ENCODE data around the gene POLD1. TPM values are rescaled to one million over a fixed set of nuclear protein-coding genes. Genes with fewer than 3 reads are reported as not detected.

Gene POLD1
- total and polyA plus RNA-seq, 5 experiments from 2014 or later: 26.0 to 40.8 (median 34.4) TPM

DNA sequence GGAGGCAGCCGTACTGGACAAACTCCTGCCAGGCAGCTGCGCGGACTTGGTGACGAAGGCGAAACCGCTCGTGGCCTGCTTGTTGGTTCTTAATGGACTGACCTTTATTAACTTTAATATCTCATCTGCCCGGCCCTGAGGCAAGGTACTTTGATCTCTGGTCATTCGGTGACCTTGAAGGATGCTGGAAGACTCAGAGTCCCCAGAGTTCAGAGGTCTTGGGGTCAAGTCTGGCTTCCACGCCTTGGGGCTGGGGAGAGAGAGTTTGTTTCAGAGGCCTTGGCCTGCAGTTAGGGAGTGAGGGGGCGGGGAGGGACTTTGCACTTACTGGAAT lies 82.5 kb downstream of the POLD1 start:
- no peaks in the 10 kb centered on the region for H3K36me3 Mint-ChIP-seq
- H3K27ac Mint-ChIP-seq: no peak overlapping the region
- ATAC-seq (no peak), DNase-seq (no peak)
- H3K9me3 Mint-ChIP-seq: no peaks in the 10 kb centered on the region
- H3K4me1 Mint-ChIP-seq: no peaks in the 10 kb centered on the region
- H3K4me3 Mint-ChIP-seq: no peak overlapping the region
- POLR2A ChIA-PET: no interaction called here
- peaks cover 2 to 41% (median 15%) of the 10 kb centered on the region in 5 donors for H3K27me3 Mint-ChIP-seq

GRCh38 chr19:50467566-50467965 lies 83.4 kb downstream of the POLD1 start:
- no peak for ATAC-seq
- POLR2A ChIA-PET: no interaction called here

More at GRCh38 chr19:50467566-50467965, 83.4 kb downstream of the POLD1 start:
- Mint-ChIP-seq H3K27me3 (peaks cover 2 to 35% (median 12%) of the 10 kb centered on the region in 5 donors), H3K27ac (peak overlapping the region in 1 of 10 donors; percentile 55), H3K36me3 (no peaks in the 10 kb centered on the region), H3K9me3 (no peaks in the 10 kb centered on the region), H3K4me3 (no peak overlapping the region), H3K4me1 (no peaks in the 10 kb centered on the region)
- no peak for DNase-seq

Other genes starting within 250 kb of the POLD1 start
- gene IZUMO2, start 221.1 kb upstream of the POLD1 start, total RNA-seq: not detected
- gene IZUMO2, start 221.1 kb upstream of the POLD1 start, polyA plus RNA-seq: not detected
- not detected for gene MYH14, start 180.7 kb upstream of the POLD1 start, total RNA-seq
- gene MYH14, start 180.7 kb upstream of the POLD1 start, polyA plus RNA-seq: not detected
- under 1 TPM; 0.73 to 0.80 TPM for gene KCNC3, start 55.0 kb upstream of the POLD1 start, total RNA-seq
- gene KCNC3, start 55.0 kb upstream of the POLD1 start, polyA plus RNA-seq: not detected
- 1 to 10 TPM; 6.4 to 9.7 TPM for gene NAPSA, start 18.7 kb upstream of the POLD1 start, total RNA-seq
- gene NAPSA, start 18.7 kb upstream of the POLD1 start, polyA plus RNA-seq: 1 to 10 TPM in 2 of 3 donors, under 1 TPM in 1; 0.37 to 2.0 (median 1.3) TPM
- 100 to 1,000 TPM; 106 to 107 TPM for gene NR1H2, start 7.9 kb upstream of the POLD1 start, total RNA-seq
- gene NR1H2, start 7.9 kb upstream of the POLD1 start, polyA plus RNA-seq: 100 to 1,000 TPM in 1 of 3 donors, 10 to 100 TPM in 2; 69.6 to 100 (median 86.7) TPM
- 1 to 10 TPM; 4.5 to 5.6 TPM for gene SPIB, start 34.6 kb downstream of the POLD1 start, total RNA-seq
- under 1 TPM in 2 of 3 donors, not detected in 1; 0.10 to 0.32 TPM for gene SPIB, start 34.6 kb downstream of the POLD1 start, polyA plus RNA-seq
- gene MYBPC2, start 48.5 kb downstream of the POLD1 start, total RNA-seq: not detected
- not detected for gene MYBPC2, start 48.5 kb downstream of the POLD1 start, polyA plus RNA-seq
- 10 to 100 TPM; 83.5 to 84.4 TPM for gene EMC10, start 92.2 kb downstream of the POLD1 start, total RNA-seq
- gene EMC10, start 92.2 kb downstream of the POLD1 start, polyA plus RNA-seq: 10 to 100 TPM in 1 of 3 donors, 1 to 10 TPM in 2; 8.3 to 11.2 (median 9.6) TPM
- gene GARIN5A, start 92.5 kb downstream of the POLD1 start, total RNA-seq: under 1 TPM in 1 of 2 experiments, not detected in 1; 0.94 TPM
- 1 to 10 TPM in 1 of 3 donors, under 1 TPM in 2; 0.65 to 1.7 (median 0.96) TPM for gene GARIN5A, start 92.5 kb downstream of the POLD1 start, polyA plus RNA-seq
- 10 to 100 TPM; 22.8 to 25.6 TPM for gene JOSD2, start 126.8 kb downstream of the POLD1 start, total RNA-seq
- gene JOSD2, start 126.8 kb downstream of the POLD1 start, polyA plus RNA-seq: 10 to 100 TPM; 19.8 to 26.2 (median 22.8) TPM
- gene ASPDH, start 129.6 kb downstream of the POLD1 start, total RNA-seq: not detected
- 1 to 10 TPM in 1 of 3 donors, not detected in 2; 1.4 TPM for gene ASPDH, start 129.6 kb downstream of the POLD1 start, polyA plus RNA-seq
- not detected for gene LRRC4B, start 184.1 kb downstream of the POLD1 start, total RNA-seq
- not detected for gene LRRC4B, start 184.1 kb downstream of the POLD1 start, polyA plus RNA-seq